NCI-H2196 treated with DMSO at 0.1 percent for 48 hours (cell line): ENCODE data around the gene GRM7.

ENCODE experiments used
- DNase-seq: peaks from one replicate; lab custom pipeline; 2025; ENCODE audit not compliant: unreplicated experiment; lab: John Stamatoyannopoulos, UW

GRM7 gene

DNA sequence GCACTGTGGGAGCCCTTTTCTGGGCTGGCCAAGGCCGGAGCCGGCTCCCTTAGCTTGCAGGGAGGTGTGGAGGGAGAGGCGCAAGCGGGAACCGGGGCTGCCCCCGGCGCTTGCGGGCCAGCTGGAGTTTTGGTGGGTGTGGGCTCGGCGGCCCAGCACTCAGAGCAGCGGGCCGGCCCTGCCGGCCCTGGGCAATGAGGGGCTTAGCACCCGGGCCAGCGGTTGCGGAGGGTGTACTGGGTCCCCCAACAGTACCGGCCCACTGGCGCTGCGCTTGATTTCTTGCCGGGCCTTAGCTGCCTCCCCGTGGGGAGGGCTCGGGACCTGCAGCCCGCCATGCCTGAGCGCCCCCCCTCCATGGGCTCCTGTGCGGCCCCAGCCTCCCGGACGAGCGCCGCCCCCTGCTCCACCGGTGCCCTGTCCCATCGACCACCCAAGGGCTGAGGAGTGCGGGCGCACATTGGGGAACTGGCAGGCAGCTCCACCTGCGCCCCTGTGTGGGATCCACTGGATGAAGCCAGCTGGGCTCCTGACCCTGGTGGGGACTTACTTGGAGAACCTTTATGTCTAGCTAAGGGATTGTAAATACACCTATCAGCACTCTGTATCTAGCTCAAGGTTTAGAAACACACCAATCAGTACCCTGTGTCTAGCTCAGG is 707.7 kb downstream of the GRM7 start:
- DNase-seq = no peak

GRCh38 chr3:7573330-7573729 is 712.4 kb downstream of the GRM7 start:
- no peak for DNase-seq

- no peak for DNase-seq
Measured at GRCh38 chr3:7574435-7574834, 713.5 kb downstream of the GRM7 start.

GRCh38 chr3:7576071-7576470 is 715.2 kb downstream of the GRM7 start:
- DNase-seq = no peak

GRCh38 chr3:7576506-7576905 is 715.6 kb downstream of the GRM7 start:
- no peak for DNase-seq

DNA sequence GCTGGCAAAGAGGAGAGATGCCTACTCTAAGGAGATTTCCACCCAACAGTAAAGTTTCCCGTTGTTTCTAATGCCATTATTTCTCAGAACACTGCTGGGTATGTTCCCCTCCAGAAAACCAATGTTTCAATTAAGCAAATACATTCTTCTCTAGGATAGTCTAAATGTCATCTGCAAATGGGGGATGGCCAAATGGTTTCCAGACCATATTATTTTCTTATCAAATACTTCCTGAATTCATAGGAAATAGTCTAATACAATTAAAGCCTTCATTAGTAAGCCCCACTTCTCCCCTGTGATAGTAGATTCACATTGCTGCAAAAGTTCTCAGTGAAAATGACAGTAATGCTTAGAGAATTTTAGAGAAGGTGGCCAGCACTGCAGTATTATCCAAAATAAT is 716.6 kb downstream of the GRM7 start:
- DNase-seq = no peak

- no peak for DNase-seq
Measured at GRCh38 chr3:7581831-7582230, 720.9 kb downstream of the GRM7 start.

DNA sequence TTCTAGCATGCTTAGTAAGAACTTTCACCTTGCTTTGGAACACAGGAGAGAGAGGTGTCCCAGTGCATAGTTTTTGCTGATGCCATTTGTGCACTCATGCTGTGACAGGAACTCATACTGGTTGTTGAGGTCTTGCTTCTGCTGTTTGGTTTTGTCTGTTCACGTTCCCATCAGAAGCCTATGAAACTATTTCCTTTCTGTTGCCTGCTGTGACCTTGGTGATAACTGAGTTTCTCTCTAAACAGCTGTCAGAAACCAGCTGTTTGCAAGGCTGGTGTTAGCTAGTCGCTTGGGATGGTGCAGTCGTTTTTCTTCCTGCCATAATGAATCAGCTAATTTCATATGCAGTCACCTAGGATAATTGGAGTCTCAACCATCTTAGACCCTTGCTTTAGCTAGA is 724.1 kb downstream of the GRM7 start:
- no peak for DNase-seq

DNA sequence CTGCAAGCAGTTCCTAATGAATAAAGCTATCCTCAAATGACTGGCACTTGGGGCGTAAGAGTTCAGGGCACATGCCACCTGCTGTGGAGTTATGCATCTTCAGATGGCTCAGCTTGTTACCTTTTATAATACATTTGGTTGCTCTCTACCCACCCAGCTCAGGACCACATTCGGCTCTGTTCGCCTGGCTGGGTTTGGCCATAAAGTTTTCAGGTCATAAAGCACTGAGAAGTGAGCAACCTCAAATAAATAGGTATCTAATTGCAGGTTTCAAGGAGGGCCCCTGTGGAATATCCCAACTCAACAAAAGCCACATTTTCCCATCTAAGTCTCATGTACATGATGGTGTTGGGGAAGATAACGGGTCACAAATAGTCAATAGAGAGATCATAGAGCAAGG is 727.3 kb downstream of the GRM7 start:
- DNase-seq = no peak

- DNase-seq = no peak
Measured at GRCh38 chr3:7589526-7589925, 728.6 kb downstream of the GRM7 start.

- DNase-seq = no peak
Measured at GRCh38 chr3:7602297-7602696, 741.4 kb downstream of the GRM7 start.

GRCh38 chr3:7607083-7607482 is 746.2 kb downstream of the GRM7 start:
- DNase-seq = no peak

DNA sequence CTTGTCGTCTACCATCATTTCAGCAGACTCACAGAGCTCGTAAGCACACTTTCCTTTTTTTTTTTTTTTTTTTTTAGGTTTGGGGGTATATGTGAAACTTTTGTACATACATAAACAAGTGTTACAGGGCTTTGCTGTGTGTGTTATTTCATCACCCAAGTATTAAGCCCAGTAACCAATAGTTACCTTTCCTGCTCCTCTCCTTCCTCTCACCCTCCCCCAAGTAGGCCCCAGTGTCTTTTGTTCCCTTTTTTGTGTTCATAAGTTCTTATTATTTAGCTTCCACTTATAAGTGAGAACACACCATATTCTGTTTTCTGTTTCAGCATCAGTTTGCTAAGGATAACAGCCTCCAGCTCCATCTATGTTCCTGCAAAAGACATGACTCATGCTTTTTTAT is 746.8 kb downstream of the GRM7 start:
- no peak for DNase-seq

DNA sequence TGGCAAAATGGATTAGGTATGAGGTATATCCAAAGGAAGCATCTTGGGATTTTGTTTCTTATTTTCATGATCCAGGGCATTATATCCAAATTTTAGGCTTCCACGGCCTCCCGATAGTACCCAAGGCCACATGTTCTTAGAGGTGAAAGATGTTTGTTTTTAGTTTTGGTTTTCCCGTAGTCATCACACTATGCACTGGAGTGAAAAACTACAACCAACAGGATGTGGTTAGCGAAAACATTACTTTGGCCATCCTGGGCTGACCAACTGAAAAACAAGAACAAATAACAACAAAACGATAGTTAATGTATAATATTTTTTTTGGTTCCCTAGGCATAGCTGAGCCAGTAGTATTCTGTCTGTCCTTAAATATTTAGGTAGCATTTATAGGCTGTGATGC is 749.7 kb downstream of the GRM7 start:
- DNase-seq = no peak

GRCh38 chr3:7615043-7615442 is 754.1 kb downstream of the GRM7 start:
- DNase-seq = no peak

DNA sequence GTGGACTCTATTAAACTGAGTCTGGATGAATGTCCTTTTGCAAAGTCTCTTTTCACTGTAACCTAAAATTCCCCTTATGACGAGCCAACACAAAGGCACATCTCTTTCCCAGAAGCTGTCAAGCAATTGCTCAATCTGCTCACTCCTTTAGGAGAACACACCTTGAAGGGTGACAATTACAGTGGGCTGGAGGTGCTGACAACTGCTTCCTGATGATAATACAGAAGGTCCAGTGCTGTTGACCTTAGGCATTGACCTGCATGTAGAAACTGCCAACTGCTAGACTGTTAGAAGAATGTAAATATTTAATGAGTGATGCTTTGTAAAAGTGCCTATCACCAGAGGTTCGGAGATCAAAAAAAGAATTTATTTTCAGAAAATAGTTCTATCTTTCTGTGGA is 757.7 kb downstream of the GRM7 start:
- DNase-seq = no peak

GRCh38 chr3:7620401-7620800 is 759.5 kb downstream of the GRM7 start:
- DNase-seq = no peak

GRCh38 chr3:7621046-7621630 is 760.2 kb downstream of the GRM7 start:
- DNase-seq = no peak

DNA sequence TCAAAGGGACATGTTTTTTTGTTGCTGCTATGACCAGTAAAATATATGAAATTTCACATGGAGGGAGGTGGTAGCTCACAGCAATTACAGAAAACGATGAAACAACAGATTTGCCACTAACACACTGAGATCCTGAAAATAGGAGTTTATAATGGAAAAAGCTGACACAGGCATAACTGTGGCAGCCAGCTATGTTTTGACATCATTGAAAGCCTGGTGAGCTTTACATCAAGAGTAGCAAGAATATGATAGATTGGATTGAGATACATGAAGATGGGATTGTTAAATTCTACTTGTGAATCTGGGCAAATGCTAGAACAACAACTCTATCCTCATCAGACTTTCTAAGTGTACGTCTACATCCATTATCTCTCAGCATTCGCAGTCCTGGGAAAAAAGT is 760.7 kb downstream of the GRM7 start:
- no peak for DNase-seq

DNA sequence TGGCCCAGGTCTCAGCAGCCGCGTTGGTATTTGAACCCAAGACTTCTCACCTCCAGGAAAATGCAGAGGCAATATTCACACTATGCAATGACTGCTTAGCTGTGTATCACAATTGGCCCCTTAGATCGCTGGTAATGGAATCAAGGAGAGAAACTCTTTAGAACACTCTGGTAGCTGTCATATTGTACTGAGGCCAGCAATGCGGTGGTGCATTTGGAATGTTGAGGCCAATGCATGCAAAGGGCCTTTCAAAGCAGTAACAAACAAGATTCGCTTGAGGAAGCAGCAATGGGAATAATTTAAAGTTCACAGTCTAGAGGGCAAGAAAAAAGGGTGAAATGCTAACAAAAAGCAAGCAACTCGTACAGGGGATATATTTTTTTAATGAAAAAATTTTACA is 764.1 kb downstream of the GRM7 start:
- DNase-seq = no peak

DNA sequence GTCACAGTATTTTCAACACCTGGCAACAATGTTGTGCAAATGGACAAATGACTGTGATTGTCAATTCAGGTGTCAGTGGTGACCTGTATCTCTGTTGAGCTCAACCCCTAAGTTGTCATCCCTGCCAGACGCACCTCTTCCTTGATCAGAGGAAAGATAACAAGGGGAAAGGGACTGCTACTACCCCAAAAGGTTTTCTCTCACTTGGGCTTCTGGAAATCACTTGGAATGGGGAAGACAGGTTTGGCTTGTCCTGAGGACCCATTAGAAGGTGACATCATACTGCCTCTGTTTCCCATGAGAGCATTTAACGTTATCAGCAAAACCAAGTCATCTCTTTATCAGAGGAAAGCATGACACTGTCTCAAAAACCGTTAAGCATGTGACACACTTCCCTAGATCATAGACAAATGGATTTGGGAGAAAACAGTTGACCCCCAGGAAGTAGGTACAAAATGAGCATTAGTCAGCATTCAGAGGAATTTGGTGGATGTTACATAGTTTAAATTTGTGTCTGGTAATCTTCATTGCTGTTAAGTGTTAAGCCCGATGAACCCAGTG is 769.5 kb downstream of the GRM7 start:
- DNase-seq = no peak

- DNase-seq = no peak
Measured at GRCh38 chr3:7630925-7631324, 770.0 kb downstream of the GRM7 start.

GRCh38 chr3:7632305-7632704 is 771.4 kb downstream of the GRM7 start:
- no peak for DNase-seq
